Hematopoietic multipotent progenitor cell treated with erythropoietin and hydrocortisone succinate and interleukin-3 and kit ligand, for 4 days (in vitro differentiated cells): ENCODE data around the gene ATP6V0D1.
"Not testable (repeated sequence)": the region's sequence is repeated elsewhere in the genome, so short reads cannot be mapped to it uniquely, and the experiment has no call there.

ENCODE experiments used
- DNase-seq: peaks from one replicate; pipeline ENCODE4 v3.0.0-alpha.2; 2015

Gene ATP6V0D1

GRCh38 chr16:67480833-67481560, at the start of gene ATP6V0D1:
TSS of gene ATP6V0D1 (minus strand) at chr16:67481157. CDS start at chr16:67481086, 71 bp downstream.
- DNase-seq = peak; percentile 99

GRCh38 chr16:67530013-67530939, 49.3 kb upstream of the ATP6V0D1 start:
- peak; percentile 46 for DNase-seq

- no peak for DNase-seq
Observed at GRCh38 chr16:67529582-67530012, 48.6 kb upstream of the ATP6V0D1 start.

- peak; percentile 60 for DNase-seq
Observed at GRCh38 chr16:67528870-67529581, 48.1 kb upstream of the ATP6V0D1 start.

- peak; percentile 68 for DNase-seq
Observed at GRCh38 chr16:67528222-67528869, 47.4 kb upstream of the ATP6V0D1 start, which contains the start of gene RIPOR1. TSS of gene RIPOR1 (plus strand) at chr16:67528829. CDS start at chr16:67538447, 9,618 bp downstream.

- DNase-seq = peak; percentile 86
Observed at GRCh38 chr16:67526149-67526791, 45.3 kb upstream of the ATP6V0D1 start.

- peak; percentile 70 for DNase-seq
Observed at GRCh38 chr16:67525176-67525860, 44.4 kb upstream of the ATP6V0D1 start.

- DNase-seq = peak; percentile 98
Observed at GRCh38 chr16:67521095-67521804, 40.3 kb upstream of the ATP6V0D1 start.

GRCh38 chr16:67519242-67519641, 38.3 kb upstream of the ATP6V0D1 start:
- DNase-seq = no peak

- DNase-seq = no peak
Observed at GRCh38 chr16:67518676-67519075, 37.7 kb upstream of the ATP6V0D1 start.

- no peak for DNase-seq
Observed at GRCh38 chr16:67517661-67518423, 36.9 kb upstream of the ATP6V0D1 start.

- DNase-seq = no peak
Observed at GRCh38 chr16:67517155-67517445, 36.1 kb upstream of the ATP6V0D1 start.

GRCh38 chr16:67516296-67517154, 35.6 kb upstream of the ATP6V0D1 start:
- DNase-seq = no peak

- DNase-seq = peak; percentile 96
Observed at GRCh38 chr16:67514382-67514828, 33.4 kb upstream of the ATP6V0D1 start.

GRCh38 chr16:67513892-67514291, 32.9 kb upstream of the ATP6V0D1 start:
- not testable (repeated sequence) for DNase-seq

- peak; percentile 67 for DNase-seq
Observed at GRCh38 chr16:67509016-67509415, 28.1 kb upstream of the ATP6V0D1 start.

GRCh38 chr16:67506468-67506867, 25.5 kb upstream of the ATP6V0D1 start:
- DNase-seq = no peak
